CD14-positive monocyte (primary cell): ENCODE data around the gene C1QTNF6. TPM values are rescaled to one million over a fixed set of nuclear protein-coding genes. Genes with fewer than 3 reads are reported as not detected.
A peak's percentile ranks its signal among the peaks of the same experiment; 100 is the strongest.

Experiments used
- DNase-seq, 3 donors: peaks; one replicate each; pipeline ENCODE4 v3.0.0-alpha.2; 2011 to 2022
- H2AFZ ChIP-seq: 2 replicates; pipeline ENCODE4 v1.6.0; 2012; ENCODE audit warnings: mild to moderate bottlenecking, low read depth, low read length, inconsistent platforms; ENCODE audit not compliant: insufficient read depth, poor library complexity, severe bottlenecking
- H3K27ac ChIP-seq, 2 donors: 1 replicate in 1 of 2; 2 replicates in 1 of 2; pipeline ENCODE4 v1.5.1; 2012 to 2013; ENCODE audit warnings: low read length in 2 of 2, control low read depth in 1 of 2, inconsistent platforms in 1 of 2, low read depth in 1 of 2, mild to moderate bottlenecking in 1 of 2
- H3K27me3 ChIP-seq, 2 donors: one replicate each; pipeline versions ENCODE4 v1.6.0 to v1.6.1; 2011 to 2013; ENCODE audit warnings: low read length in 2 of 2; ENCODE audit not compliant: control insufficient read depth in 2 of 2, insufficient read depth in 2 of 2
- H3K36me3 ChIP-seq, 2 donors: replicated peaks in 1 of 2; 1 replicate in 1 of 2; 2 replicates in 1 of 2; pipeline versions ENCODE4 v1.5.1 to v1.6.1; 2012 to 2013; ENCODE audit warnings: low read length in 2 of 2, control low read depth in 1 of 2, inconsistent platforms in 1 of 2, mild to moderate bottlenecking in 1 of 2; ENCODE audit not compliant: insufficient read depth in 2 of 2, control insufficient read depth in 1 of 2
- H3K4me1 ChIP-seq, 2 donors: 1 replicate in 1 of 2; 2 replicates in 1 of 2; pipeline versions ENCODE4 v1.5.1 to v1.6.1; 2012 to 2013; ENCODE audit warnings: low read length in 2 of 2, control low read depth in 1 of 2, inconsistent platforms in 1 of 2, mild to moderate bottlenecking in 1 of 2, moderate library complexity in 1 of 2; ENCODE audit not compliant: insufficient read depth in 2 of 2, control insufficient read depth in 1 of 2
- H3K4me2 ChIP-seq: replicated peaks from 2 replicates; pipeline ENCODE3; 2012; ENCODE audit warnings: low read length, moderate library complexity, mild to moderate bottlenecking; ENCODE audit not compliant: poor library complexity, severe bottlenecking; ENCODE audit errors: extremely low read depth
- H3K4me3 ChIP-seq, 3 experiments: fragments of 200-600 bp in 1 of 3; sonication (generic) in 1 of 3; replicated peaks in 1 of 3; 1 replicate in 2 of 3; 2 replicates in 1 of 3; pipeline ENCODE4 v1.5.1; 2011 to 2013; ENCODE audit warnings: low read length in 3 of 3, mild to moderate bottlenecking in 3 of 3, control low read depth in 2 of 3, low read depth in 2 of 3, inconsistent platforms in 1 of 3, moderate library complexity in 1 of 3
- H3K79me2 ChIP-seq: 2 replicates; pipeline ENCODE4 v1.6.0; 2012; ENCODE audit warnings: mild to moderate bottlenecking, control low read depth, inconsistent platforms, low read length, moderate library complexity; ENCODE audit not compliant: insufficient read depth
- H3K9ac ChIP-seq: 2 replicates; pipeline ENCODE4 v1.6.0; 2017; ENCODE audit warnings: low read length, mild to moderate bottlenecking; ENCODE audit not compliant: insufficient read depth, poor library complexity, severe bottlenecking
- H3K9me3 ChIP-seq, 2 donors: replicated peaks in 1 of 2; 1 replicate in 1 of 2; 2 replicates in 1 of 2; pipeline versions ENCODE4 v1.5.1 to v1.6.1; 2012 to 2013; ENCODE audit warnings: low read length in 2 of 2, control low read depth in 1 of 2; ENCODE audit not compliant: control insufficient read depth in 1 of 2, insufficient read depth in 1 of 2
- H4K20me1 ChIP-seq: 2 replicates; pipeline ENCODE4 v1.6.0; 2012; ENCODE audit warnings: mild to moderate bottlenecking, low read length, control low read depth, moderate library complexity; ENCODE audit not compliant: insufficient read depth
- H3K27ac Mint-ChIP-seq, 7 donors: one replicate each; pipeline ENCODE4 v1.8.0; 2020; ENCODE audit warnings: mild to moderate bottlenecking in 7 of 7, mixed read lengths in 7 of 7, moderate library complexity in 6 of 7, inconsistent platforms in 2 of 7
- H3K27me3 Mint-ChIP-seq, 3 donors: one replicate each; pipeline ENCODE4 v1.8.0; 2021 to 2022; ENCODE audit warnings: low read depth in 3 of 3, mild to moderate bottlenecking in 3 of 3, mixed read lengths in 3 of 3, moderate library complexity in 3 of 3, inconsistent platforms in 1 of 3
- H3K36me3 Mint-ChIP-seq, 2 donors: one replicate each; pipeline ENCODE4 v1.8.0; 2020; ENCODE audit warnings: mixed read lengths in 2 of 2, inconsistent platforms in 1 of 2, mild to moderate bottlenecking in 1 of 2
- H3K4me1 Mint-ChIP-seq: one replicate; pipeline ENCODE4 v1.8.0; 2020; ENCODE audit warnings: mild to moderate bottlenecking, mixed read lengths
- H3K4me3 Mint-ChIP-seq, 2 donors: one replicate each; pipeline ENCODE4 v1.8.0; 2020; ENCODE audit warnings: mild to moderate bottlenecking in 2 of 2, mixed read lengths in 2 of 2, moderate library complexity in 1 of 2
- H3K9me3 Mint-ChIP-seq, 7 donors: one replicate each; pipeline ENCODE4 v1.8.0; 2020 to 2022; ENCODE audit warnings: mixed read lengths in 7 of 7, mild to moderate bottlenecking in 6 of 7, moderate library complexity in 6 of 7, inconsistent platforms in 2 of 7
- WGBS: methylation state at CpG from one replicate; pipeline ENCODE4 v1.1.5; 2013; ENCODE audit warnings: missing lambda C conversion rate; ENCODE audit not compliant: insufficient coverage; 5-methylcytosine and 5-hydroxymethylcytosine counted together
- intact Hi-C, 2 donors: fragments of 100-400 bp; cut with micrococcal nuclease; formaldehyde crosslinking; loops; one replicate each; pipeline versions ENCODE4 v1.15.0 to v1.15.1; 2023
- polyA plus RNA-seq, 3 donors: library from polyadenylated mRNA; depleted of rRNA in 1 of 3; unstranded in 2 of 3; stranded (reverse) in 1 of 3; fragments of 300-500 nt in 2 of 3; fragments of >200 nt in 1 of 3; fragmentation: Illumina TruSeq in 2 of 3; gene quantifications; 1 replicate in 2 of 3; 2 replicates in 1 of 3; pipeline ENCODE4 v1.2.3, GENCODE V29; 2012 to 2021
- TF ChIP-seq, protein P1 (sequence below): fragments of 200-600 bp; IDR thresholded peaks from one replicate; pipeline ENCODE4 v1.8.0; 2022; ENCODE audit warnings: antibody characterized with exemption, mild to moderate bottlenecking

C1QTNF6 gene
- polyA plus RNA-seq, 3 donors = 0.14 to 2.3 (median 0.24) TPM

DNA sequence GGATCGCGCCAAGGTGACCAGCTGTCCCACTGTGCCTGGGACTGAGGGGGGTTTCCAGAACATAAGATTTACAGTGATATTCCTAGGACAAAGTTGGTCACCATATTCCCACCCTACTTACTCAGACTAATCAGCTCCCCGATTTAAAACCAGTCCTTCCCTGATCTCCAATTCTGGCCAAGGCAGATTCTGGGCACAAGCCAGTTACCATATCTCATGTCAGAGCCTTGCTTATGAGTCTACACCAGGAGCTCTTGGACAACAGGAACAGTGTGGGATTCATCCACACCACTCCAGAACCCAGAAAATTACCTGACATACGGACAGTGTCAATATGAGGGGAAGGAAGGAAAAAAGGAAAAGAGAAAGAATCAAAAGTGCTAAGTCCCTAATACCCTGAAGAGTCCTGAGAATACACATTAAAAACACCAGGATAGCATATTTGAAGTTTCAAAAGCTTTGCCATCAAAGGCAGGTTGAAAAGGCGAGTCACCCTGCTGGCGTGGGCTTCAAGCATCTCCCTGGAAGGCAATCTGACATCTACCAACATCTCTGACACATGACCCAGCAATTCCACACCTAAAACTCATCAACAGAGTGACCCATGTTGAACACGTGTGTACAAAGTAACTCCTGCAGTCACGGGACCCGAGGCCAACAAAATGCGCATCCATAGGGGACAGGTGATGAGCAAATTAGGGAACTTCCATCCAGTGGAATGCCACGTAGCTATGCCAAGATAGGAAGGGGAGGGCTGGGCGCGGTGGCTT lies 30.3 kb downstream of the C1QTNF6 start:
- peaks cover 5 to 10% of the 10 kb centered on the region in 2 donors for H3K9me3 ChIP-seq
- H3K4me2 ChIP-seq = no peak overlapping the region
- intact Hi-C loops = no loop called here
- no peaks in the 10 kb centered on the region for H3K79me2 ChIP-seq
- no peak overlapping the region for H3K4me3 Mint-ChIP-seq
- no peaks in the 10 kb centered on the region for H3K36me3 Mint-ChIP-seq
- H3K27ac ChIP-seq = no peak overlapping the region
- H3K9ac ChIP-seq = no peak overlapping the region
- peaks cover 22% of the 10 kb centered on the region for H3K4me1 Mint-ChIP-seq
- TF ChIP-seq, protein P1, sequence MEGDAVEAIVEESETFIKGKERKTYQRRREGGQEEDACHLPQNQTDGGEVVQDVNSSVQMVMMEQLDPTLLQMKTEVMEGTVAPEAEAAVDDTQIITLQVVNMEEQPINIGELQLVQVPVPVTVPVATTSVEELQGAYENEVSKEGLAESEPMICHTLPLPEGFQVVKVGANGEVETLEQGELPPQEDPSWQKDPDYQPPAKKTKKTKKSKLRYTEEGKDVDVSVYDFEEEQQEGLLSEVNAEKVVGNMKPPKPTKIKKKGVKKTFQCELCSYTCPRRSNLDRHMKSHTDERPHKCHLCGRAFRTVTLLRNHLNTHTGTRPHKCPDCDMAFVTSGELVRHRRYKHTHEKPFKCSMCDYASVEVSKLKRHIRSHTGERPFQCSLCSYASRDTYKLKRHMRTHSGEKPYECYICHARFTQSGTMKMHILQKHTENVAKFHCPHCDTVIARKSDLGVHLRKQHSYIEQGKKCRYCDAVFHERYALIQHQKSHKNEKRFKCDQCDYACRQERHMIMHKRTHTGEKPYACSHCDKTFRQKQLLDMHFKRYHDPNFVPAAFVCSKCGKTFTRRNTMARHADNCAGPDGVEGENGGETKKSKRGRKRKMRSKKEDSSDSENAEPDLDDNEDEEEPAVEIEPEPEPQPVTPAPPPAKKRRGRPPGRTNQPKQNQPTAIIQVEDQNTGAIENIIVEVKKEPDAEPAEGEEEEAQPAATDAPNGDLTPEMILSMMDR = no peak
- H3K36me3 ChIP-seq = no peaks in the 10 kb centered on the region
- no peaks in the 10 kb centered on the region for H3K27me3 ChIP-seq
- no peak for DNase-seq
- WGBS = 85% methylated on average over 6 of the region's 13 CpGs
- peak overlapping the region in 2 of 7 donors; percentile 30 to 46 for H3K27ac Mint-ChIP-seq
- no peak overlapping the region for H2AFZ ChIP-seq
- no peaks in the 10 kb centered on the region for H4K20me1 ChIP-seq
- peaks cover 3 to 11% (median 6%) of the 10 kb centered on the region in 7 donors for H3K9me3 Mint-ChIP-seq
- peaks cover 10 to 11% of the 10 kb centered on the region in 2 donors for H3K4me1 ChIP-seq
- H3K4me3 ChIP-seq = no peak overlapping the region
- peaks cover 7 to 13% (median 12%) of the 10 kb centered on the region in 3 donors for H3K27me3 Mint-ChIP-seq

DNA sequence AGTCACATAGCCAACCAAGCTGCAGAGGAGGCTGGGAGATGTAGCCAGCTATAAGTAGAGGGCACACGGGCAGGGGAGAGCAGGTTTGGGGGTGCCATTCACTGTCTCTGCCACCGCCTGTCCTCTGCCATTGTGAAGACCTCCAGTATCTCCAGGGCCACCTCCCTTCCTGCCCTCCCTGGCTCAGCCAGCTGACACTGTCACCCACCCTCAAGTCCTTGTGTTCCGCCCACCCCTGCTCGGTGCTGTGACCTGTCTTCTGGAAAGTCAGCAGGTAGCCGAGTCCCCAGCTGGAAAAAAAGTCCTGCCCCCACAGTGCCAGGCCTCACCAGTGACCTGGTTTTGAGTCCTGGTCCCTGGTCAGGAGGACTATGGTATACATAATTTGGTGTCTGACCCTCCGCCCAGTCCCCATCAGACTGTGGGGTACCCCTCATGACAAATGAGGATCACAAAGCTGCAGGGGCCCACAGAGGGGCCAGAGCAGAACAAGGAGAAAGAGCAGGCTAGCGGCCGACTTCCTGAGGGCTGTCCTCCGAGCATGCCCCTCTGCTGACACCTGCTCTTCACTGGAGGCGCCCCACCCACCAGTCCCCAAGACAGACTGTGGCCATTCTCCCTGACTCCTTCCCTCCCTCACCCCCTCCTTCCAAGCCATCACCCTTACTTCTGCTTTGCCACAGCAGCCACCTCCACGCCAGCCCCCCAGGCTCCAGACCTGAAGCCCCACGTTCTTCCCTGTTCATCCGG lies 31.2 kb downstream of the C1QTNF6 start:
- Histone ChIP-seq H3K36me3 (no peaks in the 10 kb centered on the region), H3K9ac (no peak overlapping the region), H3K79me2 (no peaks in the 10 kb centered on the region), H3K27me3 (no peaks in the 10 kb centered on the region), H3K9me3 (peaks cover 5 to 9% of the 10 kb centered on the region in 2 donors), H4K20me1 (no peaks in the 10 kb centered on the region), H3K4me1 (peaks cover 10 to 11% of the 10 kb centered on the region in 2 donors), H2AFZ (no peak overlapping the region), H3K4me3 (no peak overlapping the region), H3K4me2 (no peak overlapping the region), H3K27ac (no peak overlapping the region)
- intact Hi-C loops = no loop called here
- H3K36me3 Mint-ChIP-seq = no peaks in the 10 kb centered on the region
- TF ChIP-seq, protein P1 = no peak
- H3K4me3 Mint-ChIP-seq = no peak overlapping the region
- H3K27ac Mint-ChIP-seq = peak overlapping the region in 1 of 7 donors; percentile 30
- WGBS = 58% methylated on average over 13 of the region's 13 CpGs
- peaks cover 3 to 9% (median 6%) of the 10 kb centered on the region in 7 donors for H3K9me3 Mint-ChIP-seq
- H3K4me1 Mint-ChIP-seq = peaks cover 22% of the 10 kb centered on the region
- peaks cover 7 to 14% (median 12%) of the 10 kb centered on the region in 3 donors for H3K27me3 Mint-ChIP-seq
- no peak for DNase-seq
